ENCODE data around the gene TEX261.

GRCh38 chr2:70990216-70990615 lies 4.5 kb downstream of the TEX261 start:
- no peak for TF ChIP-seq CTCF (IDR thresholded peaks at IDR 0.05)
- TF ChIP-seq POLR2A (IDR thresholded peaks at IDR 0.05), result no peak
